Natural killer cell (primary cell): ENCODE data around the gene IRS2. TPM values are rescaled to one million over a fixed set of nuclear protein-coding genes. Genes with fewer than 3 reads are reported as not detected.

Experiments
- ATAC-seq, 3 donors: fragments of 150-1000 bp in 2 of 3; fragments of 200-7000 bp in 1 of 3; cut with Tn5 transposase; 1 replicate in 1 of 3; 2 replicates in 2 of 3; pipeline ENCODE4 v1.10.0; 2021; ENCODE audit warnings: mild to moderate bottlenecking in 2 of 3, moderate library complexity in 2 of 3
- DNase-seq, 2 donors: peaks; one replicate each; pipeline versions ENCODE4 v3.0.0 to v3.0.0-alpha.2; 2013 to 2021; ENCODE audit warnings: mixed read lengths in 1 of 2
- H3K27ac ChIP-seq: one replicate; pipeline ENCODE4 v1.5.1; 2013; ENCODE audit warnings: mild to moderate bottlenecking, low read length
- H3K27me3 ChIP-seq: one replicate; pipeline ENCODE4 v1.6.1; 2013; ENCODE audit warnings: low read length; ENCODE audit not compliant: control insufficient read depth, insufficient read depth
- H3K36me3 ChIP-seq: one replicate; pipeline ENCODE4 v1.6.1; 2013; ENCODE audit warnings: low read length; ENCODE audit not compliant: control insufficient read depth, insufficient read depth
- H3K4me1 ChIP-seq: one replicate; pipeline ENCODE4 v1.6.1; 2013; ENCODE audit warnings: low read length; ENCODE audit not compliant: control insufficient read depth, insufficient read depth
- H3K4me3 ChIP-seq: one replicate; pipeline ENCODE4 v1.5.1; 2013; ENCODE audit warnings: low read length
- H3K9me3 ChIP-seq: one replicate; pipeline ENCODE4 v1.6.1; 2013; ENCODE audit warnings: low read length; ENCODE audit not compliant: control insufficient read depth, insufficient read depth
- H3K27ac Mint-ChIP-seq, 2 donors: one replicate each; pipeline ENCODE4 v1.8.0; 2022; ENCODE audit warnings: mild to moderate bottlenecking in 2 of 2, mixed read lengths in 2 of 2, moderate library complexity in 1 of 2
- H3K27me3 Mint-ChIP-seq, 2 donors: one replicate each; pipeline ENCODE4 v1.8.0; 2022; ENCODE audit warnings: low read depth in 2 of 2, mixed read lengths in 2 of 2
- H3K36me3 Mint-ChIP-seq: one replicate; pipeline ENCODE4 v1.8.0; 2022; ENCODE audit warnings: mixed read lengths
- H3K4me1 Mint-ChIP-seq, 2 donors: one replicate each; pipeline ENCODE4 v1.8.0; 2022; ENCODE audit warnings: mixed read lengths in 2 of 2
- H3K4me3 Mint-ChIP-seq: one replicate; pipeline ENCODE4 v1.8.0; 2022; ENCODE audit warnings: mild to moderate bottlenecking, moderate library complexity, mixed read lengths
- H3K9me3 Mint-ChIP-seq, 2 donors: one replicate each; pipeline ENCODE4 v1.8.0; 2022; ENCODE audit warnings: mixed read lengths in 2 of 2
- CTCF ChIP-seq: fragments of 200-600 bp; IDR thresholded peaks from one replicate; pipeline ENCODE4 v1.8.0; 2022; ENCODE audit warnings: antibody characterized with exemption
- WGBS: methylation state at CpG from one replicate; pipeline ENCODE4 v1.1.7; 2013; ENCODE audit warnings: missing lambda C conversion rate; ENCODE audit not compliant: insufficient coverage; 5-methylcytosine and 5-hydroxymethylcytosine counted together
- intact Hi-C: fragments of 100-400 bp; cut with micrococcal nuclease; formaldehyde crosslinking; loops from one replicate; pipeline ENCODE4 v1.14.2; 2022
- total RNA-seq, 4 donors: library from RNA; stranded (reverse); fragments of 120-200 nt in 1 of 4; gene quantifications; one replicate each; pipeline versions ENCODE4 v1.2.3 to v1.2.4, GENCODE V29; 2013 to 2022

The IRS2 gene
- total RNA-seq, 3 donors from 2014 or later (not counting 1 experiment from before 2014, with no cell fraction given) = 39.8 to 79.1 (median 60.9) TPM

- H3K27ac Mint-ChIP-seq = no peak overlapping the region
- no peak overlapping the region for H3K27ac ChIP-seq
- ATAC-seq (no peak), DNase-seq (no peak)
- peaks cover 32 to 36% of the 10 kb centered on the region in 2 donors for H3K4me1 Mint-ChIP-seq
- H3K27me3 Mint-ChIP-seq = peaks cover 51 to 60% of the 10 kb centered on the region in 2 donors
- H3K27me3 ChIP-seq = peaks cover 35% of the 10 kb centered on the region
- no peak for TF ChIP-seq CTCF
- no peaks in the 10 kb centered on the region for H3K36me3 ChIP-seq
- WGBS = no CpG with 5 or more reads among the region's 3 CpGs
- intact Hi-C loops = no loop called here
- no peak overlapping the region for H3K4me3 Mint-ChIP-seq
- no peaks in the 10 kb centered on the region for H3K9me3 Mint-ChIP-seq
- peaks cover 33% of the 10 kb centered on the region for H3K4me1 ChIP-seq
- no peaks in the 10 kb centered on the region for H3K9me3 ChIP-seq
- H3K36me3 Mint-ChIP-seq = peaks cover 11% of the 10 kb centered on the region
- H3K4me3 ChIP-seq = no peak overlapping the region
These were observed 83.1 kb downstream of the IRS2 start for GRCh38 chr13:109703250-109703649.
